RCC 7860 (cell line): ENCODE results near the gene HDAC4.
A peak's percentile ranks its signal among the peaks of the same experiment; 100 is the strongest.

ENCODE experiments used
- DNase-seq: peaks from one replicate; pipeline ENCODE4 v3.0.0-alpha.2; 2015; ENCODE audit warnings: low spot score
- FAIRE-seq: peaks from 2 replicates; lab custom pipeline; 2012; peaks lifted over from hg19 to GRCh38; lab: Jason Lieb, UNC

The HDAC4 gene

DNA sequence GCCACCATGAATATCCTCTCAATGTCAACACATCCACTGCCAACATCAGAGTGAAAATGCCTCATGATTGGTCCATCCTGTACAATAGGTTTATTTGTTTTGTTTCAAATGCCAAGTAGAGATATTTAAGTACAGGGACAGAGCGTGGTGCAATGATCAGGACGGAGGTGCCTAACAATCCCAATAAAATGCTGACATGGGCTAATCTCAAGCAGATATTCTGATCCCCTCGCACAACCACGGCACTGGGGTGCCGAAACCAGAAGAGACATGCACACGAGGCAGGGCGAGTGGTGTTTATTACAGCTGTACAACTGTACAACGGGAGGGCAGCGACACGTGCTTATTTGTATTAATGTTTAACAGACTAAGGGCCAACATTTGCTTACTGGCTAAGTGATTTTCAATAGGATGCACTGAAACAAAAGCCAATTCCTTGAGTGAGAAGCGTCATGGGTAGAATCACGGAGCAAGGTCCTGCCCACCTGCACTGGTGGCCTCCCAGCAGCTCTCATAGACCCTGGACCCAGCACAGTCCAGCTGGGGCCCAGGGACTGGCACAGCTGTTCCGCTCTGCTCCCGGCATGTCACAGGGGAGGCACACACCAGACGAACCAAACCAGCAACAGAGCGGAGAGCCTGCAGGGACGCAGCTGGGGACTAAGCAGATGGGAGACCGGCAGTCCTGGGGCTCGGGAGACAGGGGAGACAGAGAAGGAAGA lies 101.4 kb downstream of the HDAC4 start:
- no peak for FAIRE-seq
- DNase-seq, result no peak

DNA sequence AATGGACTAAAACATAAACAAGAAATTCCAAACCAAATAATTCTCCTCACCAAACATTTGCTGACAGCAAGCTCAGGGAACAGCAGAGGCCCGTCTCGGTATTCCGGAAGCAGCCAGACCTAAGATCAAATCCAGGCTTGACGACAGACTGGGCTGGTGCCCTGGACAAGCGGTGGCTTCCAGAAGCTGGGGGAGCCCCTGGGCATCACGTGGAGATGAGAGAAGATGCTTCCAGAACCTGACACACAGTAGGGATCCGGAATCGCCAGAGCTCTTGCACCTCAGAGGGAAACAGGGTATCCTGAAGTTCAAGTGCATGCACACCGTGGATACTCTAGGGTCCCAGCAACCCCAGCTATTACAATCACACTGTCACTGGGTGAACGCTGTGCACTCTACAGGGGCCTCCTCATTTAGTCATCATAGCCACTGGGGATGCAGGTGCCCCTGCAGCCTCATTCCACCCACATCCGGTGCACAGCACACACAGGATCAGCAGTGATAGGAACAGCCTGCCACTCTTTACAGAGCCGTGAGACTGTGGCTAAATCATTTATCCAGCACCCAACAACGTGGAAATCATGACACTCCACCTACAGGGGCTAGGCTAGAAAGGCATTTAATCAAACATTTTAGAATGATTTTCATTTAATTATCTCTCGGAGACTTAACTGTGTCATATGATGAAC lies 102.6 kb downstream of the HDAC4 start:
- peak; percentile 64 for FAIRE-seq
- DNase-seq, result peak; percentile 66

DNA sequence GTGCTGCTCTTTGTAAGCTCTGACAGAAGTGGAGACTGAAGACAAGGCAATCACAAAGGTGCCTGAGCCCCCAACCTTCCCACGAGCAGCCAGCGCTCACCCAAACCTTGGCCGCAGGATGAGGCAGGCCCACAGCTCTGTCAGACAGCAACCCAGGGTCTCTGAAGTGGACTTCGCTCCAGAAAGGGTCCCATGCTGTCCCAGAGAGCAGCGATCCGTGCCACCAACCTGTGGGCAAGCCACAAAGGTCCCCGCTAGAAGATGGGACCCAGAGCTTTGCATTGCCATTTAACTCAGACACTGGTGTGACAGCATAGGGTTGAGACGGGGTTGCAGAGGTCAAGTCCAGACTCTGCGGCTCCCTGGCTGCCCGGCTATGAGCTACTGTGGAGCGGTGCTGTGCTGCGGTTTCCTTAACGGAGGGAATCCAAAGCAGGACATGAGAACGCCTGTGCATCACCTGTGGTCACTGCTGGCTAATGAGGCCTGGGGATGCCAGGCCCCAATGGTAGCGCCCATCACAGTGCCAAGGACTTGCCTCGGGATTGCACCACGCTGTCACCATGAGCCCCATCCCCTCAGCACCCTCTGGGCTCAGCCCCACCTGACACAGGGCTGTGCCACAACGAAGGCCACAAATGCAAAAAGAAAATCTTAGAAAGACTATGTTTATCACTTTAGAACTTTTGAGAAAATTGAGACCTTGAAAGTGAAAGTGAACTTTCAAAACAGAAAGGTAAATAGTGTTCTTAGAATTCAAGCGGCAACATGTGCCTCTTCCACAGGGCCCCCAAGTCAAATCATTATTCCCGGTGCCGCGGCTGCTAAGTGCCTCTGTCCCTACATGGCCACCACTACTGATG lies 103.4 kb downstream of the HDAC4 start:
- FAIRE-seq, result no peak

DNA sequence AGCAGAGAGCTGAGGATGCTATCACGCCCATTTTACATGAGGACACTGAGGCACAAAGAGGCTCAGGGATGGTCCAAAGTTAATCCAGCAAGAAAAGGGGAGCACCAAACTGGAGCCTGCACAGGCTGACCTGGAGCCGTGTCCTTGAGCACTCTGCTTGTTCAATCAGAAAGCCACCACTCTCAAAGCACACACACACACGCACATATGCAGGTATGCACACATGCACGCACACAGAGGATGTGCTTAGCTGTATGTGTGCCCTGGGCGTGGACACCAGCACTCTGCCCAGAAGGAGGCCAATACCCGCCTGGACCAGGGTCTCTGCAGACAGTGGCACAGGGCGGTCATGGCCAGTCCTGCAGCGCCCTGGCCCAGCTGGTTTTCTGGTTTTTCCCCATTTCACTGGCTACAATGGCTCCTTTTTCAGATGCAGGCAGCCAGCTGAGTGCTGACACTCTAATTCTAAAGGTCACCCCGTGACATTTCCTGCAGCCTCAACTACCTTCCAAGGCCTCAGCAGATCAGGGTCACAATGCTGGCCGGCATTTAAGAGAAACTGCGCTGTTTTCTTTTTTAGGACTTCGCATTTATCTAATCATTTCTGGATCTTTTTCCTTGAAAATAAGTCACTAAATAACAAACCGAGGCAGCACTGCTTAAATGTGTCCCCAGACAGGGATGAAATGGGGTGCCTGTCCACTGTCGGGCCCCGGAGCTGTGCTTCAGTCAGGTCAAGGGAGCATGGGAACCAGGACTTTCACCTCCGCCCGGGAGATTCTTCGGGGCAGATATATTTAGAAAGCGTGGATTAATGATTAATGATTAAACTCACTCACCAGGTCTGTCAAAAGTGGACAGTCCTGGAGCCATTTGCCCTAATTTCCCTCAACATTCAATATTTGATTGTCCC lies 104.5 kb downstream of the HDAC4 start:
- no peak for FAIRE-seq

More for the DNA sequence above, 103.4 kb downstream of the HDAC4 start:
- DNase-seq, result peak; percentile 44

DNA sequence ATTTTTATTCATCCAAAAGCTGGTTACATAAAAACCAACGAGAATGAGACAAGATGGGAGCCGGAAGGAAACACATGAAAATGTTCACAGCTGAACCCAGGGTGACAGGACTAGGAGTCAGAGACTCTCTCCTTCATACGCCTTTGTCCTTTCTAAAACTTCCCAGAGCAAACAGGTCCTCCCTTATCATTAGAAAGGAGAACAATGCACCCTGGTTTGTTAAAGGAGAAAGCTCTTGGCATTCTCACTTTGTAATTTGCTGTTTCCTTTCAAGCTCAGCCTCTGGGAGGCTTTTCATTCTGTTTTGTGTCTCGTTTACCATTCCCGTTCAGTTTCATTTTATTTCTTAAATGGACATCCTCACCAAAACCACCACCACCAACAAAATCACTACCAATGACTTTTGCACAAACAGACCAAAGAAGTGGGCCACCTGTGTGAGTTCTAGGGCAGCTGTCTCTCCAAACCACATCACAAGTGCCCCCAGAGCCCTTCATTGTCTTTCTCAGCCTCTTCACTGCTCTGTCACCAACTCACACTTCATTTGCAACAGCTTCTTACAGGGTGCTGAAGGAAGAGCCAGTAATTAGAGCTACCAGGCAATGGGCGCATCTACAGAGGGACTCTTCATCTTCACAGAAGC lies 105.3 kb downstream of the HDAC4 start:
- FAIRE-seq (no peak), DNase-seq (no peak)

More for the DNA sequence above, 104.5 kb downstream of the HDAC4 start:
- DNase-seq, result no peak

DNA sequence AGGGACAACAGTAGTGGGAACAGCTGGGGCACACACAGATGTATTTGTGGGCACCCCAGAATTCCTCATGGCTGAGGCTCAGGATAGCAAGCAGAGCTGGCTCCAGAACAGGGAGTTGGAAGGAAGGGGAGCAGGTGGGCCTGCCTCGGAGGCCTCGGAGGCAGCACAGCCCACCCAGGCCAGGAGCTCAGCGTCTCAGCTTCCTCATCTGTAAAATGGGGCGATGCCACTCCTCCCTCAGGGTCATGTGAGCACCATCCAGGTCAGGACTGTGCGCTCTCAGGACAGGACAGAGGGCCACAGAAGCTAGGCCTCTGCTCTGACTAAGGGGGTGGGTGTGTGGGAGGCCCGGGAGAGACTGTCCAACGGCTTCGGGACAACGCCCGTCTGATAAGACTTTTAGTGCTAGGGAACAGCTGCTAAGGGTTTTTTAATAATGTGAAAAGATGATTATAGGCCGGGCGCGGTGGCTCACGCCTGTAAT lies 106.2 kb downstream of the HDAC4 start:
- no peak for DNase-seq
- FAIRE-seq, result no peak

DNA sequence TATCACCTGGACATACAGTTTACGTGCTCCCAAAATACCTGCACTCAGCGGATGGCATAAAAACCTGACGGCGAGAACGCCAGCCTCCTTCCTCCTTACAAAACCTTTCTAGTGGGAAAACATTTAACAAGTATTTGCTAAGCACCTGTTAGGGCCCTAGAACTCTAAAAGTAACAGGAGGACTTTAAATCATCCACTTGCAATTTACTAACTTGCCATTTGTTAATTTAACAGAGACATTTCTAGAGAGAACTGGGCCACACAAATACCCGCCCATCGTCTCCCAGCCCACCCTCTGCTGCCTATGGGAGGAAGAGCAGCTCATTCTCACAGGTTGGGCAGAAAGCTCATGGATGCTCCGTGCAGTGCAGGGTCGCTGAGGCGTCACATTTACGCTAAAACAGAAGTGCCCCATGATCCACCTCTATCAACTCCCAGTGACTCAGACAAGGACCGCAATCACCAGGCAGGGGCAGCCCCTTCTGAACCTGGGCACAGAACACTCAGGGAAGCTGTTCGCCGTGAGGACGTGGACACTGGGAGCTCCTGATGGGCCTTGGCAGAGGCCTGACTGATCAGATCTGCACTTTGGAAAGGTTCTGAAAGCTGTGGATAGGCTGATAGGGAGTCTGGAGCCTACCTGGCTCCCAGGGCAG lies 106.9 kb downstream of the HDAC4 start:
- DNase-seq (peak; percentile 18), FAIRE-seq (no peak)

DNA sequence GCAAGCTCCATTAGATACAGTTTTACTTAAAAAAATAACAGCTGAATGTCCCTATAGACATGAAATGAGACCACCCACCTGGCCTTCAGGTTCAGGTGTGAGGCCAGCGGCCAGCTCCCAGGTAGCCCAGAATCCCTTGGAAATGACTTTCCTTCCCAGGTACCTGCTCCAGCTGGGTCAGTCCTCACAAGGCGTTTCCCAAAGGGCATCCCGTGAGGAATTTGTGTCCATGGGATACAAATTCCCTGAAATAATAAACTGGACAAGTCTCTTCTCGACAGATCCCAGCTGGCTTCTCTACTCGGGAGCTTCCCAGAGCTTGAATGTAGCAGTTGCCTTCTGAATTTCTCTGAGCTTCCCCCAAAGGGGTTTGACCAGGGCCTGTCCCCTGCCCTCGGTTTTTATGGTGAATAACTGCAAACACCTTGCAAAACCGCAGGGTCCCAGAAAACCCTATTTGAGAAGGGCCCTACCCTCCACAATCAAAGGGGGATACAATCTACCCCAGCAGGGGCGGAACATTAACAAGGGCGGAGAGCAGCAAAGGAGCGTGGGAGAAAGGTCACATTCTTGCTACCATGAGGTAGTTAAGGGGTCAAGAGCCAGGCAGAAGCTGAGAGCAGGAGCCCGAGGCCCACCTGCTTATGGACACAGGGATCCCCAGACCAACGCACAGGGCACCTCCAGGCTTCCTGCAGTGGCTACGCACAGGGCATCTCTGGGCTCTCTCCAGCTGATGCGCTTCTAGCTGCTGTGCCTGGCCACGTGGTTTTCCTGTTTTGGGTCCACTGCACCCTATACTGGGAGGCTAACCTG lies 107.7 kb downstream of the HDAC4 start:
- FAIRE-seq, result no peak
- no peak for DNase-seq

DNA sequence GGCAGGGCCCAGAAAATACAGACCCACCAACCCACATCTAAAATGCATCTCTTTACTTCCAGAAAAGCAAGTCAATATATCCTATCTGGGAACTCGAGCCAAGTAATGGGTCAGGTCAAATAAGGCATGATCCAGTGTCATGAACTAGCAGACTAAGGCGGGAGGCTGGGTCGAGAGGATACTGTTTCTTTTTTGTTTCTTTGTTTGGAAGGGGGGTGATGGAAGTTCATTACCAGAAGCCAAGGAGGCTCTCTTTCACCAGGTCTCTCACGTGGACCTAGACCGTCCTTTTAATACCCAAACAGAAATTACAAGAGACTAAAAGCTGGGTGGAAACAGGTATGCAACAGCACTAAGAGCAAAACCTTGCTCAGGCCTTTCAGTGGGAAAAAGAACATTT lies 108.3 kb downstream of the HDAC4 start:
- FAIRE-seq, result no peak
- no peak for DNase-seq

DNA sequence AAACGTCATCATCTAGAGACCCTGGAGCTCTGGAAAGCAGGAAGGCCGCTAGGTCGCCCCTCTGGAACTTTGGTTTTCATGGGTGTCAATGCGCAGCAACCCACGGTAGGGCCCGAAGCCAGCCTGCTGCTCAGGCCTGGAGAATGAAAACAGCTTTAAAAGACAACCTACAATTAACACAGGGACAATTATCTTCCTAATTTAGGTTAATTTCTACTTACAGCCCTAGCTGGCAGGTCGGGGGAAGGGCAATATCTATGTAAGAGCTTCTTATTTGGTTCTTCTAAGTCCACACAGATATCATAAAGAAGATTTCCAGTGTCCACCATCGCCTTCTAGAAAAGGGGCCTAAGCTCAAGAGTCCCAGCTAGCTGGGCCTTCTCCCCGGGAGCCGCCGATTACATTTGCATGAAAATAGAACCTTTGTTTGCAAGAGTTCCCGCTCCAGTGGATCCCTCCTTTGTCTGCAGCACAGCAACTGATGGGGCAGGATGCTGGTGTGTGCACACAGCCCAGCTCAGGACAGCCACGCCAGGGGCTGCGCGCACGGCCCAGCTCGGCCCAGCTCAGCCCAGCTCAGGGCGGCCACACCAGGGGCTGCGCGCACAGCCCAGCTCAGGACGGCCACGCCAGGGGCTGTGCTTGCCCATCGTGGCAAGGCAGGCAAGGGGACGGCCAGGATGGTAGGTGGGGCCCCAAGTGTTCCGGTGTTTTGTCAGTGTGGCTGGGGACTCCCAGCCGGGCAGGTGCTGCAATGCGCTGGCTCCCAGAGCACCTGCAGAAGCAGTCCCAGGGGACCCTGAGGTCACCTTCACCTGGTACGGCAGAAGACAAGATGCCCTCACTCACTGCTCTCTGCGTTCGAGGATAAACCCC lies 109.1 kb downstream of the HDAC4 start:
- DNase-seq (no peak), FAIRE-seq (no peak)

DNA sequence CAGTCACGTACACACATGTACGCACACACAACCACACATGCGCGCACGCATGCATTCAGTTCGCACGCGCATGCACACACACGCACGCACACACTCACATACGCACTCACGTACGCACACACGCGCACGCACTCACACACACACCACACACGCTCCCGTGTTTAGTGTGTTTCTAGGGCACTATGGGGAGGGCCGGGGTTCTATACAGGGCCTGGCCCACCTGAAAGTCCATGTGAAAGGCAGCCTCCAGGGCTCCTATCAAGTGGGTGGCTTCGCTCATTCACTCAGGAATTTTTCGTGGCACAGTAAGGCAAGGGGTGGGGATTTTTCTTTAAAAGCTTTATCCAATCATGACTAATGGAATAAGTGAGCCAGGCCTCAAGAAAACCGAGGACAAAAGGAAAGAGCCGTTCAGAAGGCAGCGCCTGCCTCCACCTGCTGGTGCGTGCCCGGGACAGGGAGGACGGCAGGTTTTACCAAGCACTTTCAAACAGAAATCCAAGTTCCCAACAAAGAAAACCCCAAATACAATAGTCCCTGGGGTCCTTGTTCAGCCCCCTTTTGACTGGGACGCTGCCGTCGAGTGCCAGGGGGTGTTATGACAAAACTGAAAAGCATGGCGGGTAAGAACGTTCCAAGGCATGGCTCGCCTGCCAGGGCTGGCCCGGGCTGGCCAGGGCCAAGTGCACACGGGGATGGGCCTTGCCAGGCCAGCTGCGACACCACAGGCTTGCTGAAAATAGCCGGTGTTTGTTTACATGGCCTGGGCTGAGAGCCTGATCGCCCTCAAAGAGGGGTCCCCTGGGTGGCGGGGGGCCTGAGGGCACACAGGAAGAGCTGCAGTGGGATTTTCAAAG lies 110.0 kb downstream of the HDAC4 start:
- FAIRE-seq, result no peak
- DNase-seq, result no peak

DNA sequence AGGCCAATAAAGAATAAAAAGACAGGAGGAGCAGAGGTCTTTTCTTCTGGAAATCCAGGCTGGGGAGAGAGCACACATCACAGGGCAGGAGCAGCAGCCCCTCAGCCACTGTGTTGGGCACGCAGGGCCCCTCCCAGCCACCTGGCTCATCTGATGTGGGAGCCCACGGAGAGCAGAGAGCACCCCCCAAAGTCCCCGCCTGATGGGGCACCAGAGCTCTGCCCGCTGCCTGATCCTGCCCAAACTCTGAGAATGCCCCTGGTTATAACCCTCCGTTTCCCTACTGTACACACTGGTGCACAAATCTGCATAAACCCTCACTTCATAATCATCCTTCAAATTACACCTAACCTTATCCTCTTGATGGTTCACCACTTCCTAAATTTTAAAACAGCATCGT lies 111.3 kb downstream of the HDAC4 start:
- FAIRE-seq, result no peak
- no peak for DNase-seq

DNA sequence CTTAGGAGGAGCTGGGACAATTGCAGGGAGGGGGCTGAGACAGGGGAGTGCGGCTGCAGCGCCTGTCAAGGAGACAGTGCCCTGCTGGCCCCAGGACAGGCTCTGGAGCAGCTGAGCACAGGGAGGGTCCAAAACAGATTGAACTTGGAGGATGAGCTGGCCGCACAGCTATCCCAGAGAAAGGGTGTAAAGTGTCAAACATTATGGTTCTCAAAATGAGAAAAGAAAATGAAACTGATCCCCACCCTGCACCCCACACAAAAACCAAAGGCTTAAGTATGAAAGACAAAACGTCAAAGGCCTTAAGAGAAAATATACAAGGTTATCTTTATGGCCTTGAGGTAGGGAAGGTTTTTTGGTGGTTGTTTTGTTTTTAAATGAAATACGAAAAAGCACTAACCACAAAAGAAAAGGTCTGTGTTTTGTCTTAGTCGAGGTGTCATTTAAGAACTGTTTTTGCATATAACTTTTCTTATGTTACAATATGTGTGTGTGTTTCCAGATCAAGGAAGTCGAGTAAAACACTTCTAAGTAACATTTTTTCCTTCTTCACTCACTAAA lies 111.8 kb downstream of the HDAC4 start:
- FAIRE-seq, result no peak
- no peak for DNase-seq

DNA sequence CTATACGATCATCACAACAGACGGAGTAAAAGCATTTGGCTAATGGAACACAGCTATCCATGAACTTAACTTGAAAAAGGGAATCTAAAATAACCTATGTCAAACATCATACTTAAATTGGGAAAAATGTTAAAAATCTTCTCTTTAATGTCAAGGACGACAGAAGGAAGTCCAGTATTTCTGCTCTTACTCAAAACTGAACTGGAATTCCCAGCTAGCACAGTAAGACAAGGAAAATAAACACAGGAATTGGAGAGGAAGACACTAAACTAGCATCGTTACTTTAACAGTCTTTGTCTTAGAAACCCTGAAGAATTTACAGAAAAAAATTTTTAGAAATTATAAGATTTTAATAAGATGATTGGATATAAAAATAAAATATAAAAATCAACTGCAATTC lies 112.6 kb downstream of the HDAC4 start:
- DNase-seq, result no peak
- FAIRE-seq, result no peak

DNA sequence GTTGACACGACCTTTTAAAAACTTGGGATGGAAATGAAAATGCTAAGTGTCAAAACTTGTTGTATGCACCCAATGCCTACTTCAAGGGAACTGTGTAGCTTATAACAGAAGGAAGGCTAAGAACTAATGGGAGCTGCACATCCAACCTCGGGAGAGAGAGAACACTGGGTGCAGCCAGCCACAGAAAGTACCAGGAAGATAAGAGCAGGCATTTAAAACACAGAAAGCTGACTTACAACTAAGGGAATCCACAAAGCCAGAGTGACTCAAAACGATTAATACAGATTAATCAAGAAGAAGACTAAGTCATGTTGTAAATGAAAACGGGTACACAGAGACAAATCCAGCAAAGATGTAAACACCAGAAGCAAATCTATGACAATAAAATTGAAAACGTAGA lies 113.4 kb downstream of the HDAC4 start:
- no peak for DNase-seq
- no peak for FAIRE-seq

DNA sequence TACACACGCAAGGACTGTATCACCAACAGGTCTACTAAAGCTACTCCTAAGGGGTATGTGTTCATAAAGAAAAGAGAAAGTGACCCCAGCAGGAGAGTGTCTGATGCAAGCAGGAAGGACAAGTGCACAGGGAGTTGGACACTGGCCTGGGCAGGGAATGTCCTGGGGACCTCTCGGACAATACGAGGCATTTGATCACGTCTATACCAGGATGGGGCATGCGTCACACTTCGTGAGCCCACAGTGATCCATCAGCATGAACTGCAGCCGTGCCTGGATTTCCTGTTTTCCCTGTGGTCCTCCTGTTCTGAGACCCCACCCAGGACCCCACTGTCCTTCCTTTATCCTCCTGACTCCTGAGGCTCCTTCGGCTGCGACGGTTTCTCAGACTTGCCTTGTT lies 113.9 kb downstream of the HDAC4 start:
- DNase-seq (no peak), FAIRE-seq (no peak)

DNA sequence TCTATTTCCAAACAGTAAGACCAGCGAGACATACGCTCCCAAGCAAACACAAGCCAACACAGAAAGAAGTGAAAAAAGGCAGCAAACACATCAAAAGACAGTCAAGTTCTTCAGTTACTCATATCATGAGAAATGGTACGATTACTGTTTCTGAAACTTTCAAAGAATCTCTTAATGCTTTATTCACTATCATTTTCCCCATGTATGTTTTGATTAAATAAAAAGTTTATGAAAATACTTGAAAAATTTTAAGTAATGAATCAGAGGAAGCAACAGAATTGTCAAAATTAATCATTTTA lies 114.9 kb downstream of the HDAC4 start:
- DNase-seq, result no peak
- no peak for FAIRE-seq
